Measurements from ENCODE around the gene TDRD7.
"Not testable (repeated sequence)": the region's sequence is repeated elsewhere in the genome, so short reads cannot be mapped to it uniquely, and the experiment has no call there.

The TDRD7 gene

DNA sequence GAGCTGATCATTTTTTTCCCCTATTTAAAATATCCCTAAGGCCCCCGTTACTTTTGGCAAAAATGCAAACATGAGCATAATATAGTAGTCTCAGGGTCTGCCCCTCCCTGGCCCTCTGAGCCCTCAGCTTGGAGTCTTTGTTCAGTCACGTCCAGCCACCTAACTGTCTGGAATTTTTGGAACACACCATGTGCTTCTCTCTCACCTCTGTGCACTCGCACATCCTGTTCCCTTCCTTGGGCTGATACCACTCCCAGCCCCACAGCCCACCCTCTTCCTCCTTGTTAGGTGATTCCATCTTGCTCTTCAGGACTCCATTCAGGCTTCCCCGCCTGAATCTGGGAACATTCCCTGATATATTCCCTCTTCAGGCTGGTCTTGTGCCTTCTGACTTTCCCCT is 16.0 kb downstream of the TDRD7 start:
- DNase-seq: no peak

DNA sequence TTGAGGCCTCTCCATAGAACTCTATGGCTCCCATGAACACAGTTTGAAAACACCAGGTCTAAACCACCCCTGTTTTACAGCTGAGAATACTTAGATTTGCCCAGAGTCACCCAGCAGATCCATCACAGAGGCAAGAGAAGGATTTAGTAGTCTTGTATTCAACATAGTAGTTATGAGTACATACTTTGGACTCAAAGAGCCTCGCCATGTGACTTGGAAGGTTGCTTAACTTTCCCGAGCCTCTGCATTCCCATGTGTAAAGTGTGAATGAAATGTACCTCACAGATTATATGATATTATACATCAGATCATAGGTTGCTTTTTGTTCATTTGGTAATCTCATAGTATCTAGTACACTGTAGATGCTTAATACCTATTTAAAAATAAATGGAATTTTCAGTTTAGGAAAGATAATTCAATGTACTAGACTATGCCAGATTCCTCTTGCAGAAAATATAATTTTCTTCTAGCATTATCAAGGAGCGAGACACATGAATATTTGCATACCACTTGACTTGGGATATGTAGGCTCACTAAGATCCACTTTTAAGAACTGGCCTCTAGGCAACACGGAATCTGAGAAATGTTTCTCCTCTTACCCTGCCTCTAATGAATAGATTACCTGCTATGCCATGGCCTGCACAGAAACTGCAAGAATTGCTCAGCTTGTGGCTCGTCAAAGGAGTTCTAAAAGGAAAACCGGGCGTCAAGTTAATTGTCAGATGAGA is 18.6 kb downstream of the TDRD7 start:
- DNase-seq: no peak

DNA sequence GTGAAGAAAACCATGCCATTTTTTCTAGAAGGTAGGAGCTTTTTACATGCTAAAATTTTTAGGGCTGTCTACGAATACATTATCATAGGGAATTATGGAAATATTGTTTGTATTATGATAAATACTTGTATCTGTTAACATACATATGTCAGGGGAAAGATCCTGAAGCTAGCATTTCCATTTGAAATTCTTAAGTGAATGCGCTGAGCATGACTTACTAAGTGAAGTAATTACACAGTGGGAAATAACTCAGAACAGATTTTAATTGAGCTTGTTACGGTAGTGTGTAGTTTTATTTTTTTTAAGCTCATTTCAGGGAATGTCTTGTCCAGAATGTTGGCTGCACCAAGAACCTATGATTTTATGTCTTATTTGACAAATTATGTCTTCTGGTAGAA is 19.1 kb downstream of the TDRD7 start:
- DNase-seq: no peak

DNA sequence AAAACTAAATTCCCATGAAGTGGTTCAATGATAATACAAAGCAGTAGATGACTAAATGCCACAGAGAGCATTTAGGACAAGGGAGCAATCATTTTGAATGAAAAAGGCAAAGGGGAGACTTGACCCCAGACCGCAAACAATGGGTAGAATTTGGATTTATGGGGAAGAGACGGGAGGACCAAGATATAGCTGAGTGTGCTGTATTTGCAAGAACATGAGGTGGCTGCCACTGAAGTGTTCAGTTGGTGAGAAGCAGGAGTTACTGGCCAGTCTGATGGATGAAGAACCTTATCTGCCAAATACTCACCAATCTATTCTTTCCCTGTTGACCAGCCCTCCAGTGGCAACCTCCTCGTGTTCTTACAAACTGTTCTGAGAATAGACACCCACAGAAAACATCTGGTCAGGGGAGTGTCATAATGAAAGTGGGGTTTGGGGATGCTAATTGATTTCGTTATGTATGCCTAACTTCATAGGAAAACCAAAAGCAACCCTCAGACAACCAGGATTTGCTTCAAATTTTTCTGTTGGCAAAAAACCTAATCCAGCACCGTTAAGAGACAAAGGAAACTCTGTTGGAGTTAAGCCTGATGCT is 19.8 kb downstream of the TDRD7 start:
- DNase-seq: no peak

DNA sequence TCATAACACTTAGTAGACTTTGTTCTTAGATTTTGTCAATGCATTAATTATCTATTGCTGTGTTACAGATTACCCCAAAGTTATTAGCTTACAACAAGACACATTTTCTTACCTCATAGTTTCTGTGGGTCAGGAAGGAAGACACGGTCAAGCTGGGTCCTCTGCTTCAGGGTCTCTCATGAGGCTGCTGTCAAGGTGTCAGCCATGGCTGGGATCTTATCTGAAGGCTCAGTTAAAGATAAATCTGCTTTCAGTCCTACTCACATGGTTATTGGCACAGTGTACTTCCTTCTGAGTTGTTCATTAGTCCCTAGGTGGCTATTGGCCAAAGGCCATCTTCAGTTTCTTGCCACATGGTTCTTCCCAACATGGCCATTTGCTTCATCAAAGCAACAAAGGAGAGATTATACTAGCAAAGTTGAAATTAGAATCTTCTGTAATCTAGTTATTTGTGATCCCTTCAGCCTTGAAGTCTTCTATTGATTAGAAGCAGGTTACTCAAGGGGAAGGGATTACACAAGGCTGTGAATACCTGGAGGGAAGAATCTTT is 25.2 kb downstream of the TDRD7 start:
- no peak for DNase-seq

DNA sequence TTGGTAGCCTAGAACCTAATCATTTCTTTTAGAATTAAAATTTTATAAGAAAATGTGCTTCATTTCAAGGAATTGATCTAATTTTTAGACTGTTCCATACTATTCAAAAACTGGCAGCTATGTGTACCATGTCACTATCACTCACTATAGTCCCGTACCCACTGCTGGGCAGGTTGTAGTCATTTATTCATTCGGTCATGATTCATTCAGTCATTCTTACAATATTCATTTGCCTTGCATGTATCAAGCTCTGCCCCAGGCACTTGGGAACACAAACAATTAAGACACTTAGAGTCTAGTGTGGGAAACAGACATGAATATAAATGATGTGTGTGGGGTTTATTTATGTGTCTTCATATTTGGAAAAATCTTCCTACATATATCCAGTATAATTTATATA is 26.4 kb downstream of the TDRD7 start:
- no peak for DNase-seq

DNA sequence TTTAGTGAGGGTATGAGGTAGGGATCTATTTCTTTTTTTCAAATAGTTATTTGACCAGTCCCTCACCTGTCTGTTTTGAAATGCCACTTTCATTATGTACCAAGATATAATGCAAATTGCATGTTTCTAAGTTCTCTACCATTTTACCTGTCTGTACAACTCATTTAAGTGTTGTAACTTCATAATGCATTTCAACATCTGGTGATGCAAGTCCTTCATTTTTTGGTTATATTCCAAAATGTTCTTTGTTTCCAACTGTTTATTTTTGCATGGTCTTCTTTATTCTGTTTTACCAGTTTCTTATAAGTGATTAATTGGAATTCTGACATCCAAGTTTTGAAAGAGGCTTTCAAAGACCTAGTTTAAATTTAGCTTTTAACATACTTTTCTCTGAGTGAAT is 26.8 kb downstream of the TDRD7 start:
- no peak for DNase-seq

DNA sequence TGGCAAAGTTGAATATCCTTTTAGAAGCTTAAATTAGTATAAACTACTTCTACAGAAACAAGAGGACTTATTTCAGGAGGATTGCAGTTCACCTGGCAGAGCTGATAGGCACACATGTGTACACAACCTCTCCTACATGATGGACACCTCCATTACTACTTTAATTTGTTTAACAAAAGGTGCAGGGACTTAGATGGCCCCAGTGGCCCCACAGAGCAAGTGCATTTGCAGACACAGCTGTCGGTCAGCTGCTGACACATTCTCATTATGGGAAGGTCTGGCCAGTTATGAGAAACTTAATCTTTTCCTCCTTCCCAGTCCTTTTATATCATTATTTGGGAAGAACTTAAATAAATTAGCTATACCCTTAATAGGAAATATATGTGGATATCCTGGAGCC is 28.3 kb downstream of the TDRD7 start:
- no peak for DNase-seq

DNA sequence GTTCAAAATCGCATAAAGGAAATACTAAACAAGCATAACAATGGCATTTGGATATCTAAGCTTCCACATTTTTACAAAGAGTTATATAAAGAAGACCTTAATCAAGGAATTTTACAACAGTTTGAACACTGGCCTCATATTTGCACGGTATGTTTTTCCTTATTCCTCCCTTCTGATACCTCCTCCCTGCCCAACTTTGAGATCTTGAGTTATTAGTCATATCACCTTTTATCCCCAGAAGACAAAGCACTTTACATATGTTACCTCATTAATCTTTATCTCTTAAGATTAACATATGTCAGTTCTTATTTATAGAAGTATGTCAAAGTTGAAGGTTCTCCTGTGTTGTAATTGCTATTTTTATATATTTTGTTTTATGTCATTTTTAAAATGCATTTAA is 29.8 kb downstream of the TDRD7 start:
- no peak for DNase-seq

DNA sequence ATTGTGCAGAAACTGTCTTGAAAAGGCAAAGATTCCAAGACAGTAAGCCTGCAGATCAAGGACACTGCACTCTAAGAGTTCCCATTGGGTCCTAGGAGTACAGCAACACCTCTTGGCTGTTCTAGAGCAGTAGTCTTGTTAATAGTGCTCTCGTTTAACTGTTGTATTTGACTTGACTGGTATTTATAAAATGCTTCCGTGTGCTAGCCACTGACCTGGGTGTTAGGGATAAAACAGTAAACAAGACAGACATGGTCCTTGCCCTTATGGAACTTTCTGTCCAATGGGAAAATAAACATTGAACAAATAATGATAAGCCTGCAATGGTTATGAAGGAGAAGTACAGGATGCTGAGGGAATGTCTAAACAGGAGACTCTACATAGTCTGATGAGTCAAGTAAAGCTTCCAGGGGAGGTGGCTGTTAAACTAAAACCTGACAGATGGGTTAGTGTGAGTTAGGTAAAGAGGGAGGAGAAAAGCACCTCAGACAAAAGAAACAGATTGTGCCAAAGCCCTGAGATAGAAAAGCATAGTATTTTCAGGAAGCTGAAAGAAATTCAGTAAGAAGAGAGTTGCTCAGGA is 33.3 kb downstream of the TDRD7 start:
- no peak for DNase-seq

DNA sequence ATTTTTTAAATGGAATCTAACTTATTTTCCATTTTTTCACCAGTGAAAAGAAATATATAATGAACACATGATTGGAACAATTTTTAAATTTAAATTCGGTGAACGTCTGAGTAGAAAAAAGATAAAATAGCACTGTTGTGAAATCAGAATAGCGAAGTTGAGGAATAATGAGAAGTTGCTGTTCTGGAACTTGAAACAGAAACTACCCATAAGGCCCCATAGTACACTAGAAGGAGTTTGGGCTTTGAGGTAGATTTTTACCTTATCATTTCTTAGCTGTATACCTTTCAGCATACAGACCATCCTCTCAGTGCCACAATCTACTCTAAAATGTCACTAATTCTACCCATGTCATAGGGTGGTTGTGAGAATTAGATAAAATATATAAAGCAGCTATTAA is 35.1 kb downstream of the TDRD7 start:
- DNase-seq: no peak

DNA sequence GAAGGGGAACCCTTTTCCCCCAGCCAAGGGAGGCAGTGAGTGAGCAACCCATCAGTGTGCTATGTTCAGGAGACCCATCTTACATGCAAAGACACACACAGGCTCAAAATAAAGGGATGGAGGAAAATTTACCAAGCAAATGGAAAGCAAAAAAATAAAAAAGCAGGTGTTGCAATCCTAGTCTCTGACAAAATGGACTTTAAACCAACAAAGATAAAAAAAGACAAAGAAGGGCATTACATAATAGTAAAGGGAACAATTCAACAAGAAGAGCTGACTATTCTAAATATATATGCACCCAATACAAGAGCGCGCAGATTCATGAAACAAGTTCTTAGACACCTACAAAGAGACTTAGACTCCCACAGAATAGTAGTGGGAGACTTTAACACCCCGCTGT is 41.7 kb downstream of the TDRD7 start:
- not testable (repeated sequence) for DNase-seq

DNA sequence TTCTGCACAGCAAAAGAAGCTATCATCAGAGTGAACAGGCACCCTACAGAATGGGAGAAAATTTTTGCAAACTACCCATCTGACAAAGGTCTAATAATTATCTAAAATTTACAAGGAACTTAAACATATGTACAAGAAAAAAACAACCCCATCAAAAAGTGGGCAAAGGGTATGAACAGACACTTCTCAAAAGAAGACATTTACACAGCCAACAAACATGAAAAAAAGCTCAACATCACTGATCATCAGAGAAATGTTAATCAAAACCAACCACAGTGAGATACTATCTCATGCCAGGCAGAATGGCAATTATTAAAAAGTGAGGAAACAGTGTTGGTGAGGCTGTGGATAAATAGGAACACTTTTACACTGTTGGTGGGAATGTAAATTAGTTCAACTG is 44.9 kb downstream of the TDRD7 start:
- DNase-seq: not testable (repeated sequence)

DNA sequence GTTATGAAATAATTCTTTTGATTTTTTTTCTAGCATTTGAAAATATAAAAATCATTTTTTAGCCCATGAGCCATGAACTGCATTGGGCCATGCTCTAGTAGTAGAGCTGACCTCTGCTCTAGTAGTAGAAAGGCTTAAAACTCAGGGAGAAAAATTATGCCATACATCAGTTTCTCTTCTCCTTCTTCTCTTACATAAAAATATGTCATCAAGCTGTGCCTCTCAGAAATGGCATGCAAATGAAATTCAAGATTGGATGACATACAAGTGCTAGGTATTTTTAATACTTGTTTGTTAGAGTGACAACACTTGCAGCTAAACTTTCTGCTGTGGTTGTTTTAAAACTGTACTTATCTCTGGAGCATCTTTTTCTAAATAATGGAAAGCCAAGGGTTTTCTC is 47.4 kb downstream of the TDRD7 start:
- DNase-seq: no peak

DNA sequence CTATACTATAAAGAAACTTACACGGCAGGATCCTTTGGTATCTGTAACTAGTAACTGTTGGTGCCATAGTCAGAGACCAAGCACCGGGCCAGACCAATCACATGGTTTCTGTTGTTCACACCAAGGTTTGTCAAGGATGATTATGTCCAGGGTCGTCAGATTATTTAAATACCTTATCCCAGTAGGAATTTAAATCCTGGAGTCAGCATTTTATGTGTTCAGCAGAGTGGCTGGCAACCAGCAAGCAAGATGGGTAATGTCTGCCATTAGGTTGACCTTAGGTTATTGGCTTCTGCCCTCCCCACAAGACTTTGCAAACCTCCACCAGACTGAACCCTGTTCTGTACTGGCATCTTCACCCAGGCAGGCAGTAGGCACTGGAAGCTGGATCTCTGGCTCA is 50.3 kb downstream of the TDRD7 start:
- DNase-seq: no peak

DNA sequence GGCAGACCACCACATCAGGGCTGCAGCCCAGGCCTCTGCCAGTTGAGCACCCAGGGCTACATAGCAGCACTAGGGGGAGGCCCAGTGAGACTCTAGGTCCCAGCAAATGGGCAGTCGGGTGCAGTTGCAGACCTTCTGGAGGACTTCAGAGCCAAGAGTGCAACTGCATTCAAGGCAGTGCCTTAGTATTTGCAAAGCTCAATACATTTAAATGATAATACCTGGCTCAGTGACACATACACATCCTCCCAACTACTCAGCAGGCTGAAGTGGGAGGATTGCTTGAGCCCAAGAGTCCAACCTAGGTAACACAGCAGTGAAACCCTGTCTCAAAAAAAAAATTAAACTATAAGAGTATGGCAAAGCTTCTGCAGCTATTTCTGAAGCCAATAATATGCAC is 51.0 kb downstream of the TDRD7 start:
- DNase-seq: no peak

DNA sequence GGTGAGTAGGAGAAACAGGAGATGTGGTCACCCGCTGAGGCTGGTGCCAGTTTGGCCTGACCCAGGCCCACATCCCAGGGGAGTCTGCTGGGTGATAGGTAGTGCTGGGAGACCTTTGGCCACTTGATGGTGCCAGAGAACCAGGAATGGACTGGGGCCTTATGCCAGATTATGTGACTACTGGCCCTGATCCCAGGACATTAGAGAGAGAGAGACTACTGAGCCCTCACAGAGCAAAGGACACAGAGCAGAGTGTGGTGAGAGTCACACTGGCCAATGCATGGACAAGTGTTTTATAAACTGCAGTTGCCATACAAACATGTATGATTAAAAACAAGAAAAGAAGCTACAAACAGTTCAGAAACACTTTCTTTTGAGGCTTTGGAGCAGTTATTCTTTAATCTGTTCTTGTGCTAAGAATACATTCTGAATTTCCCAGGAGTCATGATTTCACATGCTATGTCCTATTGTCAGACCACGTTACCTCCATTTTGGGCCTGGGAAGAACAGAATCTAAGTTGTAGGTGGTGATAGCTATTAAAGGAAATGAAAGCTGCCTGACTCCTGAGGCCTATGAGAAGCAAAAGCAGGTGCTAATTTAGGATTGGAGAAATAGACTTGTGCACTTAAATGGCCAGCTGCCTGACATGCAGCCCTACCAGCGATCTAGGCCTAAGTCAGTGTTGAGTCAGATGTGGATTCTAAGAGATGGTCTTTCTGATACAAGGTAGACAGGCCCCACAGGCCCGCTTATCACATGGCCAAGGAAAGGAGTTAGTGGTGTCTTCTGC is 57.0 kb downstream of the TDRD7 start:
- DNase-seq: peak; percentile 47

DNA sequence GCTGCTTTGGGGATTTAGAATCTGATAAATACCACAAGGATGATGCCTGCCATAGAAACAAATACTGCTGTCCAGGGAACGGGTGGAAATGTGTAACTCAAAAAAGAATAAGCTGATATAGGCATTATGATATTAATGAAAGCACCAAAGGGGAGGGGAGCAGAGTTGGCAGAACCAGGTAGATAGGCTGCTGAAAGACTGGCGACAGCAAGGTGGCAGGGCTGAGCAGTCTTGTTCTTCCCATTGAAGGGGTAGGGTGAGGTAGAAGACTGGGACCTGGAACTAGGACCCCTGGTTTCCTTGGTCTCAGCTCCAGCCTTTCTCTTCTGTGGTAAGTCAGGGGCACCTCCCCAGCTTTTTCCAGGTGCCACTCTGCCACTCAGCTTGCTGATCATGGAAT is 58.2 kb downstream of the TDRD7 start:
- DNase-seq: peak; percentile 7

DNA sequence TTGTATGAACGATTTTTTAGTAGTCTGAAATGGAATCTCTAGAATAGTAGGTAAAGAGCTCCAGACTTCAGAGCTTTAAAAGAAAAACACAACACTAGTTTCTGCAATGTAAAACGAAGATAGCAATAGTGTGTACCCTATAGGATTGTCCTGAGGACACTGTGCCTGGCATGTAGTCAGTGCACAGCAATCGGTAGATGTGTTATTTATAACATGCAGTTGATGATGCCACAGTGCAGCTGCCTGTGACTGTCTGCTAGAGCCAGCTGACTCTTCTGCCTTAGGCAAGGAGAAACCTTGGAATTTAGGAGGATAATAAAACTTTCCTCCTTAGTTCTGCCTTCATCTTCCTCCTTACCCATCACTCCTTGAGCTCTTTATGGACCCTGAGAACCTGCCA is 61.8 kb downstream of the TDRD7 start:
- DNase-seq: no peak

DNA sequence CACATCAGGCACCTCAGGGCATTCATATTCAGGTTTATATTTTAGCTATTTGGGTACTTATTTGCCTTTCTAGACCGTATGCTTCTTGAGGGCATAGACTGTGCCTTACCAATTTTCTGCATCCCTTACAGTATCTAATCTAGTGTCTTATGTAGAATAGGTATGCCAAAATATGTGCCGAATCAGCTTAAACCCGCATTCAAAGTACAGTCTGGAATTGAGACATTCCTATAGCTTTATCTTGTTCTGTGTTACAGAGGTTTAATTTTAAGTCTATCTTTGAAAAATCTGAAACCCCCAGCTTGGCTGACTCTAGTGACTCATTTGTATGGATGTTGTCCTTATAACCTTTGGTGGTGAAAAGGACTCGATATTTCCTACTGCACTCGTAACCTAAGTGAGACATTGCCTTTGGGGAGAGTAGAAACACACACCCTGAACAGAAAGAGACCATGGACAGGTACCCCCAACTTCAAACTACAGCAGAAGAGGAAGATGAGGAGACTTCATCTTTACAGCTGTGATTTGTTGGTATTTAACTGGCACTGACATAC is 62.6 kb downstream of the TDRD7 start:
- DNase-seq: no peak

DNA sequence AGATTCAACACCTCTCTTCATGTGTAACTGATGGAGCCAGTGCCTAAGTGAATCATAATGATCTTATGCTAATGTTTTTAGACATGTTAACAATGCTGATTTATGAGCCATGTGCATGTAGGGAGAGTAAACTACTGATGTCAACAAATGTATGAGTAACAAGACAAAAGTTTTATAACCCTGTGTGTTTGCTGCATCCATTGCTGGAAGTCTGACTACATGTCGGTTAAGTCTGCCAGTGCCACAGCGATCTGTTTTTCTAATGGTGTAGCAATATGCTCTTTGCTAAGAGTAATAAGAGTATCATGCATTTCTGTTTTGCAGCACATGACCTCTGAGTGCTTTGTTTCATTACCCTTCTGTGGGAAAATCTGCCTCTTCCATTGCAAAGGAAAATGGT is 63.2 kb downstream of the TDRD7 start:
- no peak for DNase-seq

DNA sequence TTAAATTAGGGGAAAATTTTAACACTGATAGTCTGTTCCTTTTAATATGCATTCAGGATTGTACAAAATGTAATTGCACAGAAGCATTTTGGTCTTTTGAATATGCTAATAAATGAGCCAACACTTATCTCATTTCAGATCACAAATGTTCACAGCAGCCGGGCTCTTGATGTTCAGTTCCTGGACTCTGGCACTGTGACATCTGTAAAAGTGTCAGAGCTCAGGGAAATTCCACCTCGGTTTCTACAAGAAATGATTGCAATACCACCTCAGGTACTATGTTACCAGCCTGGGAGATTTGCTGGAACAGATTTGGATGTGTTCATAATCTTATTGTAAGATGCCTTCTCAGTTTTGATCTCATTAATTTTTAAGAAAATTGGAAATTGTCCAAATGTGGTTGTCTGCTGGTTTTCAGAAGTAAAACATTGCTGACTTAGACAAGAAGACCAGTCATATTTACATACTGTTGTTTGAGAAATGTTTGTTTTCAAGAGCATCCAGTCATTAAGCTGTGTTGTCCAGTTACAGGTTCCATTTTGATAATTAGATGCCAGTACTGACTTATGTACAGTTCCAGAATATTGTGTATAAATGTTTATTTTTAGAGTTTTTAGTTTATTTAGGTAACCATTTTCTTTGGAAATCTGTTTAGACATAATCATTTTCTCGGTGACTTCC is 66.5 kb downstream of the TDRD7 start:
- no peak for DNase-seq
